Vagina (tissue), 2 donors: Measurements from ENCODE around the gene DOCK1.

ENCODE experiments used
- POLR2A ChIP-seq, 2 donors: fragments of 450-650 bp; IDR thresholded peaks; one replicate each; pipeline ENCODE4 v1.6.1; 2017; ENCODE audit warnings: antibody characterized with exemption in 2 of 2, mild to moderate bottlenecking in 2 of 2, moderate library complexity in 2 of 2
- POLR2AphosphoS5 ChIP-seq, 2 donors: sonication (generic); formaldehyde crosslinking; IDR thresholded peaks; one replicate each; pipeline ENCODE4 v1.9.0; 2017; ENCODE audit warnings: antibody characterized with exemption in 2 of 2, mild to moderate bottlenecking in 2 of 2, low read depth in 1 of 2; ENCODE audit not compliant: insufficient read depth in 1 of 2
- TF ChIP-seq, protein P1 (sequence below), 3 experiments: fragments of 450-650 bp in 2 of 3; fragments of 200-600 bp in 1 of 3; sonication (generic) in 1 of 3; IDR thresholded peaks; one replicate each; pipeline ENCODE4 v1.5.1; 2017 to 2019; ENCODE audit warnings: antibody characterized with exemption in 3 of 3, mild to moderate bottlenecking in 2 of 3, moderate library complexity in 2 of 3

DNA sequence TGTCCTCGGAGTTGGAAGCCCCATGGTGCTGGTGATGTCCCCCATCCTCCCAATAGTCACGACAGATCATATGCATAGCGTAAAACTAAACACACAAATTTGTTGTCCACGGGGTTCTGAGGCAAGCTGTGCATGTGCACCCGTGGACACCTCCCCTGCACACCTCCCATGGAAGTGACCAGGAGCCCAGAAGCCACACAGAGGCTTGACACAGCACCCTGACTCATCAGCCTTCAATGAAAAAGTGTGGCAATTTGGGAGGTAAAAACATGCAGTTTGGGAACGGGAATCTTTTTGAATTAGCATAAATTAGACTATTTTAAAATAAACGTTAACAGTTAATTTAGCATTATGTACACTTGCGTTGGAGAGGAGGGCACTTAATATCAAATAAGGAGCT, 554.7 kb downstream of the DOCK1 start:
- TF ChIP-seq POLR2AphosphoS5 (IDR thresholded peaks at IDR 0.05; ENCODE audit: insufficient read depth in 1 of 2, low read depth in 1 of 2) = no peak
- no peak for TF ChIP-seq POLR2A (IDR thresholded peaks at IDR 0.05)
- TF ChIP-seq, protein P1, sequence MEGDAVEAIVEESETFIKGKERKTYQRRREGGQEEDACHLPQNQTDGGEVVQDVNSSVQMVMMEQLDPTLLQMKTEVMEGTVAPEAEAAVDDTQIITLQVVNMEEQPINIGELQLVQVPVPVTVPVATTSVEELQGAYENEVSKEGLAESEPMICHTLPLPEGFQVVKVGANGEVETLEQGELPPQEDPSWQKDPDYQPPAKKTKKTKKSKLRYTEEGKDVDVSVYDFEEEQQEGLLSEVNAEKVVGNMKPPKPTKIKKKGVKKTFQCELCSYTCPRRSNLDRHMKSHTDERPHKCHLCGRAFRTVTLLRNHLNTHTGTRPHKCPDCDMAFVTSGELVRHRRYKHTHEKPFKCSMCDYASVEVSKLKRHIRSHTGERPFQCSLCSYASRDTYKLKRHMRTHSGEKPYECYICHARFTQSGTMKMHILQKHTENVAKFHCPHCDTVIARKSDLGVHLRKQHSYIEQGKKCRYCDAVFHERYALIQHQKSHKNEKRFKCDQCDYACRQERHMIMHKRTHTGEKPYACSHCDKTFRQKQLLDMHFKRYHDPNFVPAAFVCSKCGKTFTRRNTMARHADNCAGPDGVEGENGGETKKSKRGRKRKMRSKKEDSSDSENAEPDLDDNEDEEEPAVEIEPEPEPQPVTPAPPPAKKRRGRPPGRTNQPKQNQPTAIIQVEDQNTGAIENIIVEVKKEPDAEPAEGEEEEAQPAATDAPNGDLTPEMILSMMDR (IDR thresholded peaks at IDR 0.05) = no peak
